PC-9 (cell line): ENCODE results near the gene CD302.

Experiments used
- EZH2 ChIP-seq: fragments of 200-600 bp; sonication (generic); IDR thresholded peaks from 2 replicates; pipeline ENCODE4 v1.8.0; 2017; ENCODE audit warnings: antibody characterized with exemption, low read depth
- TF ChIP-seq, protein P1 (sequence below): fragments of 200-600 bp; sonication (generic); conservative IDR thresholded peaks from 2 replicates; pipeline ENCODE4 v1.6.1; 2017; ENCODE audit warnings: mixed run types, antibody characterized with exemption, mild to moderate bottlenecking, moderate library complexity

DNA sequence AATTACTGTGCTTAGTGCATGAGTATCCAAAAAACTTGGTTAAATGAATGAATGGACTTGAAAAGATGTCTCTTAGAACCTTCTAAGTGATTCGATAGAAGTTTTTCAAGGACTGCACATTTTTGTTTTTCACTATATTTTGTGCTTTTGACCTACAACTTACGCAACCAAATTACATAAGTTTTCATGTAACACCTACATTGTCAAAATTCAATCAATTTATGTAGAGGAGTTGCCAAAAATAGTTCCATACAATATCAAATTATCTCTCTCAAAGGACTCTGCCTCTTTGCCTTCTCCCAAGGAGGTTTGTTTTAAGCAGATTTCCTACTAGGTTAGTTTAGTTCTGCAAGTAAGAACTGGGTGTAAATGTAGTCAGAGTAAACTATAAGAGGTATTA is 75.4 kb downstream of the CD302 start:
- TF ChIP-seq, protein P1, sequence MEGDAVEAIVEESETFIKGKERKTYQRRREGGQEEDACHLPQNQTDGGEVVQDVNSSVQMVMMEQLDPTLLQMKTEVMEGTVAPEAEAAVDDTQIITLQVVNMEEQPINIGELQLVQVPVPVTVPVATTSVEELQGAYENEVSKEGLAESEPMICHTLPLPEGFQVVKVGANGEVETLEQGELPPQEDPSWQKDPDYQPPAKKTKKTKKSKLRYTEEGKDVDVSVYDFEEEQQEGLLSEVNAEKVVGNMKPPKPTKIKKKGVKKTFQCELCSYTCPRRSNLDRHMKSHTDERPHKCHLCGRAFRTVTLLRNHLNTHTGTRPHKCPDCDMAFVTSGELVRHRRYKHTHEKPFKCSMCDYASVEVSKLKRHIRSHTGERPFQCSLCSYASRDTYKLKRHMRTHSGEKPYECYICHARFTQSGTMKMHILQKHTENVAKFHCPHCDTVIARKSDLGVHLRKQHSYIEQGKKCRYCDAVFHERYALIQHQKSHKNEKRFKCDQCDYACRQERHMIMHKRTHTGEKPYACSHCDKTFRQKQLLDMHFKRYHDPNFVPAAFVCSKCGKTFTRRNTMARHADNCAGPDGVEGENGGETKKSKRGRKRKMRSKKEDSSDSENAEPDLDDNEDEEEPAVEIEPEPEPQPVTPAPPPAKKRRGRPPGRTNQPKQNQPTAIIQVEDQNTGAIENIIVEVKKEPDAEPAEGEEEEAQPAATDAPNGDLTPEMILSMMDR = no peak
- TF ChIP-seq EZH2 = no peak
